HEK293 (cell line): ENCODE measurements around the gene TRPM8.

Experiments used
- CTCF ChIA-PET: fragments of 350-600 bp; formaldehyde crosslinking; extraction: SDS; loops from one replicate; lab custom pipeline; 2021; ENCODE audit warnings: antibody characterized with exemption; lab: Yijun Ruan, JAX
- POLR2A ChIA-PET: fragments of 300-600 bp; formaldehyde crosslinking; extraction: SDS; loops from one replicate; lab custom pipeline; 2020; ENCODE audit warnings: antibody characterized with exemption, inconsistent platforms; lab: Yijun Ruan, JAX
- H3K27ac ChIP-seq: fragments of 200-500 bp; sonication (Bioruptor generic); 2 replicates; pipeline ENCODE4 v1.5.1; 2014; ENCODE audit warnings: low read depth, low read length, control low read depth, inconsistent platforms; ENCODE audit errors: extremely low read depth
- H3K36me3 ChIP-seq, 2 experiments: fragments of 200-500 bp in 1 of 2; sonication (Bioruptor generic) in 1 of 2; 1 replicate in 1 of 2; 2 replicates in 1 of 2; pipeline ENCODE4 v1.5.1; 2014 to 2017; ENCODE audit warnings: inconsistent platforms in 2 of 2, low read length in 2 of 2; ENCODE audit not compliant: control insufficient read depth in 2 of 2, insufficient read depth in 1 of 2
- H3K4me1 ChIP-seq: fragments of 200-500 bp; sonication (Bioruptor generic); 2 replicates; pipeline ENCODE4 v1.5.1; 2014; ENCODE audit warnings: mild to moderate bottlenecking, low read length, inconsistent platforms; ENCODE audit not compliant: control insufficient read depth, insufficient read depth
- H3K4me3 ChIP-seq: 2 replicates; pipeline ENCODE4 v1.5.1; 2011; ENCODE audit warnings: low read depth, mild to moderate bottlenecking, control low read depth, low read length, moderate library complexity
- H3K9me3 ChIP-seq: fragments of 200-500 bp; sonication (Bioruptor generic); 2 replicates; pipeline ENCODE4 v1.5.1; 2014; ENCODE audit warnings: low read depth, low read length, inconsistent platforms; ENCODE audit not compliant: control insufficient read depth, insufficient read depth
- GFI1B ChIP-seq: fragments of 450-650 bp; formaldehyde crosslinking; IDR thresholded peaks from 2 replicates; pipeline ENCODE4 v1.5.1; 2016; ENCODE audit warnings: missing biosample characterization, missing genetic modification characterization
- GLI4 ChIP-seq: fragments of 450-650 bp; formaldehyde crosslinking; IDR thresholded peaks from 2 replicates; pipeline ENCODE4 v1.5.1; 2016; ENCODE audit warnings: missing biosample characterization, missing genetic modification characterization
- HOXA7 ChIP-seq: sonication (generic); formaldehyde crosslinking; IDR thresholded peaks from 2 replicates; pipeline ENCODE4 v1.8.1; 2022; ENCODE audit warnings: missing genetic modification reagents, borderline replicate concordance
- HOXD13 ChIP-seq: sonication (generic); formaldehyde crosslinking; IDR thresholded peaks from 2 replicates; pipeline ENCODE4 v1.8.0; 2022; ENCODE audit warnings: missing genetic modification reagents, borderline replicate concordance
- KLF10 ChIP-seq: fragments of 450-650 bp; IDR thresholded peaks from 2 replicates; pipeline ENCODE4 v1.5.1; 2018; ENCODE audit warnings: missing biosample characterization, mild to moderate bottlenecking, missing genetic modification characterization
- KLF7 ChIP-seq: fragments of 450-650 bp; formaldehyde crosslinking; IDR thresholded peaks from 2 replicates; pipeline ENCODE4 v1.5.1; 2016; ENCODE audit warnings: missing biosample characterization, missing genetic modification characterization, borderline replicate concordance
- PRDM1 ChIP-seq: fragments of 450-650 bp; formaldehyde crosslinking; IDR thresholded peaks from 2 replicates; pipeline ENCODE4; 2016; ENCODE audit warnings: missing biosample characterization, missing genetic modification characterization
- ZBTB20 ChIP-seq: fragments of 450-650 bp; formaldehyde crosslinking; IDR thresholded peaks from 2 replicates; pipeline ENCODE4 v1.5.1; 2016; ENCODE audit warnings: missing biosample characterization, missing genetic modification characterization
- ZFP69B ChIP-seq: fragments of 450-650 bp; formaldehyde crosslinking; IDR thresholded peaks from 2 replicates; pipeline ENCODE4 v1.5.1; 2016; ENCODE audit warnings: missing biosample characterization, missing genetic modification characterization
- ZNF10 ChIP-seq: fragments of 450-650 bp; formaldehyde crosslinking; IDR thresholded peaks from 2 replicates; pipeline ENCODE4 v1.5.1; 2017; ENCODE audit warnings: missing biosample characterization, missing genetic modification characterization
- ZNF112 ChIP-seq: fragments of 450-650 bp; formaldehyde crosslinking; IDR thresholded peaks from 2 replicates; pipeline ENCODE4 v1.5.0; 2017; ENCODE audit warnings: missing biosample characterization, missing genetic modification characterization
- ZNF211 ChIP-seq: fragments of 450-650 bp; formaldehyde crosslinking; IDR thresholded peaks from 2 replicates; pipeline ENCODE4 v1.5.1; 2016; ENCODE audit warnings: low read depth, missing biosample characterization, missing genetic modification characterization
- ZNF274 ChIP-seq, 2 experiments: fragments of 200-500 bp in 1 of 2; fragments of 450-650 bp in 1 of 2; sonication (Bioruptor generic) in 1 of 2; formaldehyde crosslinking in 1 of 2; IDR thresholded peaks; 2 replicates each; pipeline versions ENCODE4 v1.5.1 to v1.6.1; 2014 to 2016; ENCODE audit warnings: borderline replicate concordance in 1 of 2, inconsistent platforms in 1 of 2, low read length in 1 of 2, missing biosample characterization in 1 of 2, missing genetic modification characterization in 1 of 2
- ZNF426 ChIP-seq: fragments of 450-650 bp; formaldehyde crosslinking; IDR thresholded peaks from 2 replicates; pipeline ENCODE4 v1.5.1; 2017; ENCODE audit warnings: missing biosample characterization, missing genetic modification characterization, mild to moderate bottlenecking, inconsistent platforms, moderate library complexity
- ZNF549 ChIP-seq: fragments of 450-650 bp; IDR thresholded peaks from 2 replicates; pipeline ENCODE4 v1.5.1; 2018; ENCODE audit warnings: missing biosample characterization, missing genetic modification characterization, mild to moderate bottlenecking, inconsistent platforms, moderate library complexity
- ZNF600 ChIP-seq: fragments of 450-650 bp; formaldehyde crosslinking; IDR thresholded peaks from 2 replicates; pipeline ENCODE4 v1.5.1; 2016; ENCODE audit warnings: missing biosample characterization, missing genetic modification characterization
- ZNF707 ChIP-seq: fragments of 450-650 bp; formaldehyde crosslinking; IDR thresholded peaks from 2 replicates; pipeline ENCODE4 v1.5.1; 2016; ENCODE audit warnings: missing biosample characterization, missing genetic modification characterization
- ZNF768 ChIP-seq: fragments of 450-650 bp; formaldehyde crosslinking; IDR thresholded peaks from 2 replicates; pipeline ENCODE4 v1.5.1; 2018; ENCODE audit warnings: missing biosample characterization, mild to moderate bottlenecking, missing genetic modification characterization
- ZNF837 ChIP-seq: fragments of 450-650 bp; formaldehyde crosslinking; IDR thresholded peaks from 2 replicates; pipeline ENCODE4 v1.5.1; 2016; ENCODE audit warnings: missing biosample characterization, missing genetic modification characterization

The TRPM8 gene

DNA sequence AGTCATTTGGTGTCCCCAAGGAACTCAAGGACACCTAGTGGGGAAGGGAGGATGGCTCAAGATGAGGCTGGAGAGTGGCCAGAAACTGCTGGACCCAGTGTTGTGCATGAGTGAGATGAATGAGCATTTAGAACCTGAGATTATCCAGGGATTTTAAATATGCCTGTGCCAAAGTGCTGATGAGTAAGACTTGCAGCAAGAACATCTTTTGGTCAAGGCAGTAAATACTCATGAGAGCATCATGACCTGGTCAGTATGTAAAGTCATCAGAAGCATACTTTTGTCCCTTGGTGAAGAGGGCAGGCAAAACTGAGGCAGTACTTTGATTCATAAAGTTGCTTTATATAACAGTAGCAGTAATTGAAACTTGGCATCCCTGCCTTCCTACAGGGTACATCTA, 130.2 kb downstream of the TRPM8 start:
- no peak overlapping the region for H3K4me3 ChIP-seq
- H3K4me1 ChIP-seq: no peaks in the 10 kb centered on the region
- no peak for TF ChIP-seq ZBTB20 (tag by site-specific recombination)
- TF ChIP-seq KLF10: no peak
- no peak for TF ChIP-seq ZNF211 (tag by site-specific recombination)
- TF ChIP-seq ZNF707 (tag by site-specific recombination): no peak
- no peak for TF ChIP-seq ZNF768 (tag by site-specific recombination)
- no peak for TF ChIP-seq ZNF549 (tag by site-specific recombination)
- TF ChIP-seq PRDM1: no peak
- TF ChIP-seq HOXD13 (CRISPR knock-in tag): no peak
- no peak for TF ChIP-seq ZNF10 (tag by site-specific recombination)
- no peak for TF ChIP-seq HOXA7 (CRISPR knock-in tag)
- H3K9me3 ChIP-seq: no peaks in the 10 kb centered on the region
- ChIA-PET CTCF (no interaction called here), POLR2A (no interaction called here)
- no peak overlapping the region for H3K27ac ChIP-seq
- no peaks in the 10 kb centered on the region for H3K36me3 ChIP-seq

DNA sequence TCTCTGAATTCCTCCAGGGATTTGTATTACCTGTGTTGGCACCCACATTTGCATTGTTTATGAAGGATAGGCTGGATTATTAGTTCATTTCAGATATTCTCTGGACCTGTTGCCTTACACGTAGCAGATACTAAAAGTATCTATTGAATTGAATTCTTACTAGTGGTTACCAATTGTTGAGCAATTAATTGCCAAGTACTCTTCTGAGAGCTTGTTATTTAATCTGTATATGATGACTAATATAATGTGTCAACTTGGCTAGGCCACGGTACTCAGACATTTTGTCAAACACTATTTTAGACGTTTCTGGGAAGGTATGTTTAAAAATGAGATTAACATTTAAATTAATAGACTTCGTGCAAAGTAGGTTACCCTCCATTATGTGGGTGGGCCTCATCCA, 130.9 kb downstream of the TRPM8 start:
- no peak overlapping the region for H3K4me3 ChIP-seq
- TF ChIP-seq ZNF600 (tag by site-specific recombination) (no peak), ZNF837 (tag by site-specific recombination) (no peak)
- TF ChIP-seq, all 188 proteins: peak for 0
- H3K36me3 ChIP-seq: no peaks in the 10 kb centered on the region
- ChIA-PET POLR2A (no interaction called here), CTCF (no interaction called here)
- no peaks in the 10 kb centered on the region for H3K9me3 ChIP-seq
- no peak overlapping the region for H3K27ac ChIP-seq
- no peaks in the 10 kb centered on the region for H3K4me1 ChIP-seq

DNA sequence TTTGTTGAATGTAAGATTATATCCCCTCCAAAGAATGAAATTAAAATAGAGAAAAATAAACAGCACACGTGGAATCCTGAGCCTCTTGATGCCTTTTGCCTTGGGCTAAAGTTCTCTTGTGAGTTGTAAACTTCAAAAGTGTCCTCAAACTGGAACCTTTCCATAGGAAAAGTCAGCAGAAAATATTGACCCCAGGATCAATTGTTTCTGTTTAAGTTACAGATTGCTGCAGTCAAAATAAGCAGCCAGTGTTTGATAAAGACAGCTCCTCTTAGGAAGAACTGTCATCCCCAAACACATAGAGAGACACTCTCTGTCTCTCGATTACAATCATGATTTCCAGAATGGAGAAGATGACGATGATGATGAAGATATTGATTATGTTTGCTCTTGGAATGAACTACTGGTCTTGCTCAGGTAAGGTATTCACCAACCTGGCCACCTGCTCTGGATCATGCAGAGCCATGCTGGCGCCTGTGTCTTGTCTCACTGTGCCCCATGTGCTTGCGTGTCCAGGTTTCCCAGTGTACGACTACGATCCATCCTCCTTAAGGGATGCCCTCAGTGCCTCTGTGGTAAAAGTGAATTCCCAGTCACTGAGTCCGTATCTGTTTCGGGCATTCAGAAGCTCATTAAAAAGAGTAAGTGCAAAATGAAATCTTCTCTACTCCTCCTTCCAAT, 133.4 kb downstream of the TRPM8 start, which contains the start of gene SPP2:
SPP2 (plus strand) TSS at position 248 of the 681 bp plus-strand sequence; CDS start at position 333, 85 bp downstream.
- Histone ChIP-seq H3K9me3 (no peaks in the 10 kb centered on the region), H3K36me3 (no peaks in the 10 kb centered on the region), H3K4me3 (no peak within 1 kb of the TSS), H3K27ac (no peak within 1 kb of the TSS), H3K4me1 (no peaks in the 10 kb centered on the region)
- ChIA-PET POLR2A (no interaction called here), CTCF (interaction anchor here (0.6 kb wide), 1 partner anchor 82 kb away, joined by 4 read pairs; no protein-coding TSS in a partner anchor)
- no peak for TF ChIP-seq GLI4
- no peak for TF ChIP-seq ZFP69B

DNA sequence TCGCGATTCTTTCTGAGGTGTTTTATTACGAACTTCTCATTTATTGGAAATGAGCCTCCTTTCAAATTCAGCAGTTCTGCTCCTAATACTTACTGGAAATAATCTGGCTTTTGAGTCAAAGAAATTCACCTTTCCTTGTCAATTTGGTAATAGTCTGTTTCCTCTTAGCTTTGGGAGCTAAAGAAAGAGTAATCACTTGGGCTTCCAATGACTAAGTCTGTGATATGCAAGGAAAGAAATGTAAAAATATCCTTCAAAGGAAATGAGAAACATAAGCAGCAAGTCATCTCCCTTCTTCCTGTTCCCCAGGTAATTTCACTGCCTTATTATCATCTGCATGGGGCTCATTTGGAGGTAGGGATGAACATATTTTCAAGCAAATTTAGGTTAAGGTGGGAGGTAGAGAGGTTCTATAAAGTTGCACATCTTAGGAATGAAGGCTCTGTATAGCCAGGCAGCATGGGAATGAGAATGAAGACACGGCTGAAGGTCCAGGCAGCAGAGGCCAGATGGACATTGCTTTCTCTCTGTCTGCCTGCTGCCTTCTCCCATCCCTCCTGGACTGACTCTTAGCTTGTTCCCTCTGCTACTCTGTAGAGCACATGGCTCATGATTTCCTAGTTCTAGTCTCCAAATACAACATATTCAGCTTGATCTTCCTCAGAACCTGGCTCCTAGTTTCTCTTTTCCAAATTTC, 134.3 kb downstream of the TRPM8 start:
- ChIA-PET CTCF (interaction anchor here (0.6 kb wide), 1 partner anchor 81 kb away, joined by 4 read pairs; no protein-coding TSS in a partner anchor), POLR2A (no interaction called here)
- no peak overlapping the region for H3K4me3 ChIP-seq
- H3K4me1 ChIP-seq: no peaks in the 10 kb centered on the region
- H3K9me3 ChIP-seq: no peaks in the 10 kb centered on the region
- TF ChIP-seq ZNF274 (IDR thresholded peaks at IDR 0.05; ENCODE audit: low read length) (no peak), ZNF274 (tag by site-specific recombination; IDR thresholded peaks at IDR 0.05; ENCODE audit: borderline replicate concordance) (no peak), ZNF426 (tag by site-specific recombination) (no peak), KLF7 (tag by site-specific recombination) (no peak), ZNF112 (tag by site-specific recombination) (no peak), ZNF837 (tag by site-specific recombination) (no peak), GFI1B (no peak)
- TF ChIP-seq, all 188 proteins: peak for 0
- H3K27ac ChIP-seq: no peak overlapping the region
- H3K36me3 ChIP-seq: no peaks in the 10 kb centered on the region
